Gastroesophageal sphincter (tissue), 4 donors: ENCODE data around the gene GNG12. TPM values are rescaled to one million over a fixed set of nuclear protein-coding genes. Genes with fewer than 3 reads are reported as not detected.

ENCODE experiments used
- ATAC-seq: fragments of 150-250 bp; one replicate; pipeline ENCODE4 v1.9.1; 2016; ENCODE audit warnings: mild to moderate bottlenecking, moderate library complexity
- H3K27ac ChIP-seq, 4 donors: fragments of 200-600 bp; sonication (generic) in 3 of 4; 1 replicate in 3 of 4; 2 replicates in 1 of 4; pipeline ENCODE4 v1.5.1; 2016 to 2019
- H3K27me3 ChIP-seq: fragments of 200-600 bp; sonication (generic); one replicate; pipeline ENCODE4 v1.5.1; 2019
- H3K36me3 ChIP-seq, 2 donors: fragments of 200-600 bp; sonication (generic); one replicate each; pipeline ENCODE4 v1.5.1; 2019; ENCODE audit warnings: control low read depth in 1 of 2
- H3K4me1 ChIP-seq, 3 donors: fragments of 200-600 bp; sonication (generic); 1 replicate in 2 of 3; 2 replicates in 1 of 3; pipeline ENCODE4 v1.5.1; 2016 to 2019; ENCODE audit warnings: control low read depth in 2 of 3
- H3K4me3 ChIP-seq, 2 donors: fragments of 200-600 bp; sonication (generic); one replicate each; pipeline ENCODE4 v1.5.1; 2019; ENCODE audit warnings: mild to moderate bottlenecking in 1 of 2, moderate library complexity in 1 of 2
- H3K9me3 ChIP-seq, 3 donors: fragments of 200-600 bp; sonication (generic); one replicate each; pipeline ENCODE4 v1.5.1; 2017 to 2019; ENCODE audit warnings: control low read depth in 2 of 3
- CTCF ChIP-seq, 4 experiments: fragments of 200-600 bp in 2 of 4; fragments of 450-650 bp in 2 of 4; sonication (generic) in 1 of 4; IDR thresholded peaks; one replicate each; pipeline ENCODE4 v1.5.1; 2017 to 2019; ENCODE audit warnings: antibody characterized with exemption in 4 of 4, mild to moderate bottlenecking in 2 of 4, moderate library complexity in 2 of 4
- EP300 ChIP-seq: sonication (generic); formaldehyde crosslinking; IDR thresholded peaks from one replicate; pipeline ENCODE4 v1.6.1; 2017; ENCODE audit warnings: antibody characterized with exemption, mild to moderate bottlenecking
- POLR2A ChIP-seq, 2 donors: fragments of 450-650 bp; IDR thresholded peaks; one replicate each; pipeline ENCODE4 v1.6.1; 2017; ENCODE audit warnings: antibody characterized with exemption in 2 of 2, mild to moderate bottlenecking in 2 of 2, moderate library complexity in 1 of 2
- POLR2AphosphoS5 ChIP-seq: sonication (generic); formaldehyde crosslinking; IDR thresholded peaks from one replicate; pipeline ENCODE4 v1.6.1; 2017; ENCODE audit warnings: antibody characterized with exemption
- WGBS, 2 donors: methylation state at CpG; one replicate each; pipeline ENCODE4 v1.1.5; 2018; ENCODE audit warnings: low coverage in 1 of 2; 5-methylcytosine and 5-hydroxymethylcytosine counted together
- total RNA-seq, 4 donors: library from RNA; depleted of rRNA; stranded (reverse); fragments of >200 nt; gene quantifications; one replicate each; pipeline ENCODE4 v1.1.0, GENCODE V29; 2016

Gene GNG12
- total RNA-seq, 4 donors from 2014 or later: 135 to 175 (median 149) TPM

GRCh38 chr1:67771152-67771551 lies 62.1 kb downstream of the GNG12 start:
- WGBS, 2 donors: 63 to 80% methylated on average over 1 to 6 of the region's 6 CpGs
- TF ChIP-seq CTCF (IDR thresholded peaks at IDR 0.05) (peak in 1 of 4 experiments; percentile 26), POLR2AphosphoS5 (peak; percentile 11), EP300 (no peak)
- peak overlapping the region in 1 of 4 donors; percentile 12 for H3K27ac ChIP-seq
- peaks cover 0 to 47% (median 3%) of the 10 kb centered on the region in 3 donors for H3K4me1 ChIP-seq
- no peaks in the 10 kb centered on the region for H3K27me3 ChIP-seq
- H3K9me3 ChIP-seq: no peaks in the 10 kb centered on the region
- H3K4me3 ChIP-seq: no peak overlapping the region
- ATAC-seq: no peak
- H3K36me3 ChIP-seq: peaks cover 0 to 16% of the 10 kb centered on the region in 2 donors

DNA sequence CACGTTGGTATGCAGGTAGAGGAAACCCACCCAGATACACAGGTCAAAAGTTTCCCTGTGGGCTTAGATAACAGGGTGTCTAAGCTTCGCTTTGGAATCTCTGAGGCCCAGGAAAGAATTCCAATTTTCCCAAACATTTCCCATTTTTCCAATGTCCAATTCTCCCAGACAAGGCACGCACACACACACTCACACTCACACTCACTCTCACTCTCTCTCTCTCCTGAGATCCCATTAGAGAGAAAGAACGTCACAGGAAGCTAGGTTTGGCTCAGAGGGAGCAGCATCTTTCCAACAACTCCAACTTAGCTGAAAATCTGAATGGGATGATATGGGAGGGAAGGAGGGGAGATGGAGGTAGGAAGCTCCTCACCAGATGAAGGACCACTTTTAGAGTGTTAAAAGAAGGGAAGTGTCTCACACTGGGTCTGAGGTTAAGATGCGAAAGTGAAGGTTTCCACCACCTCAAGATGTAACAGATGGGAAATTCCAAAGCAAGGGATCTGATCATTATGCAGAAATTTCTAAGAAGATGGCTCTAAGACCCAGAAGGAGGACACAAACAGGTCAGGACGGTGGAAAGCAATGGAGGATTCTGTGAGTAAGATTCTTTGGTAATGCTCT lies 63.5 kb downstream of the GNG12 start:
- H3K4me1 ChIP-seq: peaks cover 0 to 58% (median 3%) of the 10 kb centered on the region in 3 donors
- no peak overlapping the region for H3K27ac ChIP-seq
- H3K36me3 ChIP-seq: peaks cover 0 to 10% of the 10 kb centered on the region in 2 donors
- H3K27me3 ChIP-seq: no peaks in the 10 kb centered on the region
- H3K9me3 ChIP-seq: no peaks in the 10 kb centered on the region
- ATAC-seq: no peak
- no peak overlapping the region for H3K4me3 ChIP-seq
- 79% methylated on average over 4 to 5 of the region's 6 CpGs for WGBS, 2 donors
- no peak for TF ChIP-seq EP300
- TF ChIP-seq POLR2AphosphoS5: no peak
- TF ChIP-seq POLR2A (IDR thresholded peaks at IDR 0.05): no peak
- no peak for TF ChIP-seq CTCF (IDR thresholded peaks at IDR 0.05)

GRCh38 chr1:67768480-67768879 lies 64.8 kb downstream of the GNG12 start:
- TF ChIP-seq POLR2A (IDR thresholded peaks at IDR 0.05): no peak
- TF ChIP-seq POLR2AphosphoS5: no peak
- no peak for TF ChIP-seq EP300
- no peak for TF ChIP-seq CTCF (IDR thresholded peaks at IDR 0.05)
- no peak overlapping the region for H3K27ac ChIP-seq
- no peak for ATAC-seq
- WGBS, 2 donors: 82 to 100% methylated on average over 1 of the region's 1 CpG
- no peak overlapping the region for H3K4me3 ChIP-seq
- no peaks in the 10 kb centered on the region for H3K9me3 ChIP-seq
- no peaks in the 10 kb centered on the region for H3K27me3 ChIP-seq
- H3K4me1 ChIP-seq: peaks cover 0 to 65% (median 3%) of the 10 kb centered on the region in 3 donors
- H3K36me3 ChIP-seq: peaks cover 0 to 2% of the 10 kb centered on the region in 2 donors

DNA sequence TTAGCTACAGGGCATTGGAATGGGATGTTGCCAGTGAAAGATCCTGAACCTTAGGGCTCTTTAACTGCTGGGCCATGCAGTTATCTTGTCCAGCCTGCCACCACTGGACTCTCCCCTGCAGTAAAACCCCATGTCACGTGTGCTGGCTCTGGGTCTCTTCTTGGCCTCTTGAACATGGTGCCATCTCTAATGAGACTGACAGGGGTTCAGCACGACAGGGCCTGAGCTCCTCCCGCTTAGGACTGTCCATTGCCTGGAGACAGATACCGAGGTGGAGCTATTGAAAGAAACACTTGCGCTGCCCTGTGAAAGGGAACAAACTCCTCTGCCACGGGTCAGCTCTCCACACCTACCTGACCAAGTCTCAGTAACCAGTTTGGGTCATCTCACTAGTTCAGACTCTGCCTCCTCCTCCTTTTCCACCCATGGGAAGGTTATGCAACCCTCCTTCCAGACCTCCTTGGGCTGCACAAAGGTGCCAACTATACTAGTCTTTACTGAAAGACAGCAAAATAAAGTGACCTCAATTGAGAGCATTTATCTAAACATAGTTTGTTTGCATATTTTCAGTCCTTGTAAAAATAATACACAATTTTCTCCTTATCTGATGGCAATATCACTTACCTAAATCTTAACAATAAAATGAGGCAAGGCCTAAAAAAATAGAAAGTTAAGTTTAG lies 66.0 kb downstream of the GNG12 start:
- peak; percentile 20 for ATAC-seq
- H3K4me3 ChIP-seq: no peak overlapping the region
- no peaks in the 10 kb centered on the region for H3K9me3 ChIP-seq
- H3K4me1 ChIP-seq: peaks cover 0 to 72% (median 3%) of the 10 kb centered on the region in 3 donors
- H3K27ac ChIP-seq: peak overlapping the region in 2 of 4 donors; percentile 61 to 68
- TF ChIP-seq POLR2A (IDR thresholded peaks at IDR 0.05): no peak
- TF ChIP-seq CTCF (IDR thresholded peaks at IDR 0.05): no peak
- TF ChIP-seq EP300: no peak
- no peak for TF ChIP-seq POLR2AphosphoS5
- 80% methylated on average over 1 of the region's 6 CpGs; no CpG with 5 or more reads in 1 of the 2 donors for WGBS, 2 donors
- H3K27me3 ChIP-seq: no peaks in the 10 kb centered on the region
- no peaks in the 10 kb centered on the region for H3K36me3 ChIP-seq
